ENCODE measurements around the gene UHRF1. TPM values are rescaled to one million over a fixed set of nuclear protein-coding genes. Genes with fewer than 3 reads are reported as not detected.
"Not testable (repeated sequence)": the region's sequence is repeated elsewhere in the genome, so short reads cannot be mapped to it uniquely, and the experiment has no call there.

UHRF1 gene
- total RNA-seq, 1 donor from 2014 or later = 20.7 TPM

- TF ChIP-seq CTCF (IDR thresholded peaks at IDR 0.05) = no peak
- no peak overlapping the region for H3K4me3 Mint-ChIP-seq (ENCODE audit: unreplicated experiment)
- DNase-seq (ENCODE audit: extremely low spot score, unreplicated experiment) = no peak
- H3K4me1 Mint-ChIP-seq (ENCODE audit: unreplicated experiment) = peaks cover 3% of the 10 kb centered on the region
- no peaks in the 10 kb centered on the region for H3K27me3 Mint-ChIP-seq (ENCODE audit: unreplicated experiment)
- no peak overlapping the region for H3K27ac Mint-ChIP-seq (ENCODE audit: unreplicated experiment)
- H3K9me3 Mint-ChIP-seq (ENCODE audit: unreplicated experiment) = no peaks in the 10 kb centered on the region
- H3K36me3 Mint-ChIP-seq (ENCODE audit: unreplicated experiment) = peaks cover 19% of the 10 kb centered on the region
These were observed 43.6 kb downstream of the UHRF1 start for GRCh38 chr19:4952945-4953344.

- not testable (repeated sequence) for DNase-seq (ENCODE audit: extremely low spot score, unreplicated experiment); H3K27me3 Mint-ChIP-seq (ENCODE audit: unreplicated experiment); H3K27ac Mint-ChIP-seq (ENCODE audit: unreplicated experiment); H3K4me3 Mint-ChIP-seq (ENCODE audit: unreplicated experiment); H3K9me3 Mint-ChIP-seq (ENCODE audit: unreplicated experiment); H3K4me1 Mint-ChIP-seq (ENCODE audit: unreplicated experiment)
- H3K36me3 Mint-ChIP-seq (ENCODE audit: unreplicated experiment) = peaks cover 23% of the 10 kb centered on the region
These were observed 45.2 kb downstream of the UHRF1 start for GRCh38 chr19:4954320-4955149.

GRCh38 chr19:4955274-4955673 is 46.0 kb downstream of the UHRF1 start:
- peaks cover 23% of the 10 kb centered on the region for H3K36me3 Mint-ChIP-seq (ENCODE audit: unreplicated experiment)
- H3K4me1 Mint-ChIP-seq (ENCODE audit: unreplicated experiment) = peaks cover 4% of the 10 kb centered on the region
- H3K27me3 Mint-ChIP-seq (ENCODE audit: unreplicated experiment) = no peaks in the 10 kb centered on the region
- no peaks in the 10 kb centered on the region for H3K9me3 Mint-ChIP-seq (ENCODE audit: unreplicated experiment)
- no peak for DNase-seq (ENCODE audit: extremely low spot score, unreplicated experiment)
- no peak overlapping the region for H3K27ac Mint-ChIP-seq (ENCODE audit: unreplicated experiment)
- no peak for TF ChIP-seq CTCF (IDR thresholded peaks at IDR 0.05)
- no peak overlapping the region for H3K4me3 Mint-ChIP-seq (ENCODE audit: unreplicated experiment)

GRCh38 chr19:4957981-4958380 is 48.7 kb downstream of the UHRF1 start:
- Mint-ChIP-seq H3K27me3 (ENCODE audit: unreplicated experiment) (no peaks in the 10 kb centered on the region), H3K4me1 (ENCODE audit: unreplicated experiment) (peaks cover 4% of the 10 kb centered on the region), H3K36me3 (ENCODE audit: unreplicated experiment) (peaks cover 20% of the 10 kb centered on the region), H3K27ac (ENCODE audit: unreplicated experiment) (no peak overlapping the region), H3K9me3 (ENCODE audit: unreplicated experiment) (no peaks in the 10 kb centered on the region), H3K4me3 (ENCODE audit: unreplicated experiment) (no peak overlapping the region)
- no peak for DNase-seq (ENCODE audit: extremely low spot score, unreplicated experiment)
- TF ChIP-seq CTCF (IDR thresholded peaks at IDR 0.05) = no peak

GRCh38 chr19:4962085-4962619 is 52.9 kb downstream of the UHRF1 start:
- H3K4me3 Mint-ChIP-seq (ENCODE audit: unreplicated experiment) = no peak overlapping the region
- no peak for DNase-seq (ENCODE audit: extremely low spot score, unreplicated experiment)
- no peaks in the 10 kb centered on the region for H3K9me3 Mint-ChIP-seq (ENCODE audit: unreplicated experiment)
- peaks cover 10% of the 10 kb centered on the region for H3K4me1 Mint-ChIP-seq (ENCODE audit: unreplicated experiment)
- H3K27me3 Mint-ChIP-seq (ENCODE audit: unreplicated experiment) = no peaks in the 10 kb centered on the region
- H3K27ac Mint-ChIP-seq (ENCODE audit: unreplicated experiment) = no peak overlapping the region
- peaks cover 8% of the 10 kb centered on the region for H3K36me3 Mint-ChIP-seq (ENCODE audit: unreplicated experiment)
- no peak for TF ChIP-seq CTCF (IDR thresholded peaks at IDR 0.05)

All from osteocyte (in vitro differentiated cells).